ENCODE results near the gene PIPOX. TPM values are rescaled to one million over a fixed set of nuclear protein-coding genes. Genes with fewer than 3 reads are reported as not detected.

PIPOX gene
- total and polyA plus RNA-seq, 2 donors (not counting 1 experiment from before 2014, with no cell fraction given), result 0.20 to 0.83 TPM

GRCh38 chr17:29076087-29076486 is 33.1 kb downstream of the PIPOX start:
- Histone ChIP-seq H3K79me2 (ENCODE audit: control insufficient read depth, insufficient read depth, low read length) (no peaks in the 10 kb centered on the region), H3K4me1 (ENCODE audit: control insufficient read depth, extremely low read depth, insufficient read depth, low read length) (no peaks in the 10 kb centered on the region), H3K4me3 (replicated peaks in 1 of 4; ENCODE audit: control extremely low read depth in 1 of 4, insufficient read depth in 1 of 4, low read depth in 3 of 4, low read length in 4 of 4) (no peak overlapping the region), H4K20me1 (ENCODE audit: control insufficient read depth, extremely low read depth, insufficient read depth, low read length) (no peaks in the 10 kb centered on the region), H3K36me3 (ENCODE audit: control insufficient read depth, insufficient read depth, low read length) (peaks cover 12% of the 10 kb centered on the region), H3K9me3 (ENCODE audit: control insufficient read depth, insufficient read depth, low read depth, low read length) (no peaks in the 10 kb centered on the region), H3K9ac (ENCODE audit: insufficient read depth, low read length) (no peak overlapping the region), H3K27ac (ENCODE audit: insufficient read depth, low read length) (no peak overlapping the region), H3K4me2 (ENCODE audit: extremely low read depth, insufficient read depth, low read length) (no peak overlapping the region), H3K27me3 (ENCODE audit: control insufficient read depth, insufficient read depth, low read length) (no peaks in the 10 kb centered on the region), H2AFZ (ENCODE audit: low read length) (no peak overlapping the region)
- TF ChIP-seq EZH2 (IDR thresholded peaks at IDR 0.05; ENCODE audit: low read length, missing control alignments) (no peak), CTCF (conservative IDR thresholded peaks at IDR 0.05 in 1 of 2, IDR thresholded peaks at IDR 0.05 in 1 of 2; ENCODE audit: low read depth in 1 of 2, low read length in 2 of 2) (no peak)
- no peak for DNase-seq (ENCODE audit: low read depth in 2 of 2)

- peaks cover 12% of the 10 kb centered on the region for H3K36me3 ChIP-seq (ENCODE audit: control insufficient read depth, insufficient read depth, low read length)
- no peaks in the 10 kb centered on the region for H3K4me1 ChIP-seq (ENCODE audit: control insufficient read depth, extremely low read depth, insufficient read depth, low read length)
- no peaks in the 10 kb centered on the region for H3K27me3 ChIP-seq (ENCODE audit: control insufficient read depth, insufficient read depth, low read length)
- no peaks in the 10 kb centered on the region for H4K20me1 ChIP-seq (ENCODE audit: control insufficient read depth, extremely low read depth, insufficient read depth, low read length)
- H3K27ac ChIP-seq (ENCODE audit: insufficient read depth, low read length), result no peak overlapping the region
- H2AFZ ChIP-seq (ENCODE audit: low read length), result no peak overlapping the region
- DNase-seq (ENCODE audit: low read depth in 2 of 2), result no peak
- no peak overlapping the region for H3K9ac ChIP-seq (ENCODE audit: insufficient read depth, low read length)
- no peaks in the 10 kb centered on the region for H3K9me3 ChIP-seq (ENCODE audit: control insufficient read depth, insufficient read depth, low read depth, low read length)
- no peak overlapping the region for H3K4me2 ChIP-seq (ENCODE audit: extremely low read depth, insufficient read depth, low read length)
- no peaks in the 10 kb centered on the region for H3K79me2 ChIP-seq (ENCODE audit: control insufficient read depth, insufficient read depth, low read length)
- TF ChIP-seq CTCF (conservative IDR thresholded peaks at IDR 0.05 in 1 of 2, IDR thresholded peaks at IDR 0.05 in 1 of 2; ENCODE audit: low read depth in 1 of 2, low read length in 2 of 2) (no peak), EZH2 (IDR thresholded peaks at IDR 0.05; ENCODE audit: low read length, missing control alignments) (no peak)
- no peak overlapping the region for H3K4me3 ChIP-seq (replicated peaks in 1 of 4; ENCODE audit: control extremely low read depth in 1 of 4, insufficient read depth in 1 of 4, low read depth in 3 of 4, low read length in 4 of 4)
These were observed 33.8 kb downstream of the PIPOX start for GRCh38 chr17:29076722-29077121.

GRCh38 chr17:29077320-29077719 is 34.4 kb downstream of the PIPOX start:
- Histone ChIP-seq H3K4me3 (replicated peaks in 1 of 4; ENCODE audit: control extremely low read depth in 1 of 4, insufficient read depth in 1 of 4, low read depth in 3 of 4, low read length in 4 of 4) (no peak overlapping the region), H3K36me3 (ENCODE audit: control insufficient read depth, insufficient read depth, low read length) (peaks cover 12% of the 10 kb centered on the region), H4K20me1 (ENCODE audit: control insufficient read depth, extremely low read depth, insufficient read depth, low read length) (no peaks in the 10 kb centered on the region), H3K4me2 (ENCODE audit: extremely low read depth, insufficient read depth, low read length) (no peak overlapping the region), H3K27ac (ENCODE audit: insufficient read depth, low read length) (no peak overlapping the region), H3K79me2 (ENCODE audit: control insufficient read depth, insufficient read depth, low read length) (no peaks in the 10 kb centered on the region), H3K9ac (ENCODE audit: insufficient read depth, low read length) (no peak overlapping the region), H3K27me3 (ENCODE audit: control insufficient read depth, insufficient read depth, low read length) (no peaks in the 10 kb centered on the region), H3K4me1 (ENCODE audit: control insufficient read depth, extremely low read depth, insufficient read depth, low read length) (no peaks in the 10 kb centered on the region), H2AFZ (ENCODE audit: low read length) (no peak overlapping the region), H3K9me3 (ENCODE audit: control insufficient read depth, insufficient read depth, low read depth, low read length) (no peaks in the 10 kb centered on the region)
- TF ChIP-seq EZH2 (IDR thresholded peaks at IDR 0.05; ENCODE audit: low read length, missing control alignments) (no peak), CTCF (conservative IDR thresholded peaks at IDR 0.05 in 1 of 2, IDR thresholded peaks at IDR 0.05 in 1 of 2; ENCODE audit: low read depth in 1 of 2, low read length in 2 of 2) (no peak)
- no peak for DNase-seq (ENCODE audit: low read depth in 2 of 2)

Data from fibroblast of lung (primary cell).